Fibroblast of peridontal ligament (primary cell): ENCODE results near the gene PPM1M.

Experiments
- DNase-seq: peaks from one replicate; pipeline ENCODE4 v3.0.0-alpha.2; 2010; ENCODE audit errors: extremely low read depth

Gene PPM1M, protein sequence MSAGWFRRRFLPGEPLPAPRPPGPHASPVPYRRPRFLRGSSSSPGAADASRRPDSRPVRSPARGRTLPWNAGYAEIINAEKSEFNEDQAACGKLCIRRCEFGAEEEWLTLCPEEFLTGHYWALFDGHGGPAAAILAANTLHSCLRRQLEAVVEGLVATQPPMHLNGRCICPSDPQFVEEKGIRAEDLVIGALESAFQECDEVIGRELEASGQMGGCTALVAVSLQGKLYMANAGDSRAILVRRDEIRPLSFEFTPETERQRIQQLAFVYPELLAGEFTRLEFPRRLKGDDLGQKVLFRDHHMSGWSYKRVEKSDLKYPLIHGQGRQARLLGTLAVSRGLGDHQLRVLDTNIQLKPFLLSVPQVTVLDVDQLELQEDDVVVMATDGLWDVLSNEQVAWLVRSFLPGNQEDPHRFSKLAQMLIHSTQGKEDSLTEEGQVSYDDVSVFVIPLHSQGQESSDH

DNA sequence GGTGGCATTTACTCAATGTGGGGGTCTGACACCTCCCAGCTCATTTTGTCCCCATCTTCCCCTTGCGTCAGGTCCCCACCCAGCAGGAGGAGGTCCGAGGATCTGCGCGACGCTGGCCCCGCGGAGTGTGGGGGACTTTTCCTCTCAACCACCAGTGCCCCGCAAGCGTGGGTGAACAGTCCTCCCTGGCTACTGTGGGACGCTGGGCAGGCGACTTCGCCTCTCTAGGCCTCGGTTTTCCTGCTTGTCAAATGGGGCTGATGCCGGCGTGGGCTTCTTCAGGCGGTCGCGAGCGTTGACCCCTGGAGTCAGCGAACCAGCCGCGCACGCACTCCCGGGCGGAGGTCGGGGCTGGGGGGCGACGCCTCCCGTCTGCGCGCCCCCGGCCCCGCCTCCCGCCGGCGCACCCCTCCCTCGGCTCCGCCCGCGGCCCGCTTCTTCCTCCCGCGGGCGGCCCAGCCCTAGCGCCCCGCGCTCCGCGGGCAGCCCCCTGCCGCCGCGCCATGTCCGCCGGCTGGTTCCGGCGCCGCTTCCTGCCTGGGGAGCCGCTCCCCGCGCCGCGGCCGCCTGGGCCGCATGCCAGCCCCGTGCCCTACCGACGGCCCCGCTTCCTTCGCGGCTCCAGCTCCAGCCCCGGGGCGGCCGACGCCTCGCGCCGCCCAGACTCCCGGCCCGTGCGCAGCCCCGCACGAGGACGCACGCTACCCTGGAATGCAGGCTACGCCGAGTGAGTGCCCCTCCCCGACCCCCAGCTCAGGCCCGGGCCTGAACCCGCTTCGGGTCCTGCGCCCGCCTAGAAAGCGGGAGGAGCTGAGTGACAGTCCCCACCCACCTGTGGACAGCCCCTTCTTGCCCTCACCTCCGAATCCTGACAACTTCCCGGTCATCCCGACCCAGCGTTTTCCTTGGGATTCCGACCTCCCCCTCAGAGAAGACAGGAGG lies at the start of gene PPM1M:
TSS of gene PPM1M (plus strand) at position 438 of the 942 bp plus-strand sequence. CDS start at position 504, 66 bp downstream.
- DNase-seq = peak; percentile 30

DNA sequence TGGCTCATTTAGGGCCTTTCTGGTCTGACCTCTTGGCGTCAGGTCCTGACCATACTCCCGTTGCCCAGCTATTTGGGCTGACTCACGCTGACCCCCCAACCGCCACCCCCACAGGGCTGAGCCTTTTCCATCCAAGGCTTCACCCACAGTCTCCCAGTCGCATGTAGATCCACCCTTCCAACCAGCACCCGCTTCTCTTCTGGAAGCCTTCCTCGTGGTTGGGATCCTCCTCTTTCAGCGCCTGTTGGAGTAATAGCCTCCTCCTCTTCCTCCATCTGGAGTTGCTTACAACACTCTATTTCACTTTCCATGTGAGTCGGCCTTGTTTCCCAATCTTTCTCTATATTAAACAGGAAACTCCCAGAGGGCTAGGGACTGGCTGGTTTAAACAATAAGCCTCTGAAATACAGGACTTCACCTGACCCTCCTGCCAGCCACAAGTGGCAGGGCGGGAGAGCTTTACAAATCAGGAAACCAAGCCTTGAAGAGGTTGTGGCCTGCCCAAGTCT lies 49.7 kb upstream of the PPM1M start:
- peak; percentile 84 for DNase-seq

DNA sequence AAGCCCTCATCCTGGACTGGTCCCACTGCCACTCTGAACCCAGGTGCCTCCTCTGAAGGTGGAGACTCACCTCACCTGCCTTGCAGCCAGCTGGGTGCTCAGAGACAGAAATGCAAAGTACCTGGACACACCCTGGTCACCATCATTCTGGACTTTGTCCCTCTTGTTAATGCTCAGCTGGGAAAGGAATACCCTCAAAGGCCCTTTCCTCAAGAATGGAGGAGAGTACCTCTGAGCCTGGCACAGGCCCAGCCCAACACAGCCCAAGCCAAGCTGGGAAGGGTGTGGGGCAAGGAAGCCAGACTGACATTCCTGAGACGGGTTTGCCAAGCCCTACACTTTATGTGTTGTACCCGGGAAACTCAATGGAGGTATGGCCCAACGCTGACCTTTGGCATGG lies 48.6 kb upstream of the PPM1M start:
- no peak for DNase-seq

DNA sequence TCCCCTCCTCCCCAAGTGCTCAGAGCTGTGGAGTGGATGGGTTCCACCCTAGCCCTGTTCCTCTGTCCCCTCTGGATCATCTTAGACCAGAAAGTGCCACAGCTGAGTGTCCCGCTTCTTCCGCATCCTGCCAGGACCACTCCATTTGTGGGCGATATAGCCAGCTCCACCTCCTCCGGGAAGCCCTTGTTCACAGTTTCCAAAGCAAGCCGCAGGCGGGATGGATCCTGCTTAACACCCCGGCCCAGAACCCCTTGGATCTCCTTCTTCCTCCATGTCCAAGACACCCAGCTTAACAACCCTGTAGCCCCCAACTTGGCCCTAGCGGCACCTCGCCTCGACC lies 48.1 kb upstream of the PPM1M start:
- no peak for DNase-seq

DNA sequence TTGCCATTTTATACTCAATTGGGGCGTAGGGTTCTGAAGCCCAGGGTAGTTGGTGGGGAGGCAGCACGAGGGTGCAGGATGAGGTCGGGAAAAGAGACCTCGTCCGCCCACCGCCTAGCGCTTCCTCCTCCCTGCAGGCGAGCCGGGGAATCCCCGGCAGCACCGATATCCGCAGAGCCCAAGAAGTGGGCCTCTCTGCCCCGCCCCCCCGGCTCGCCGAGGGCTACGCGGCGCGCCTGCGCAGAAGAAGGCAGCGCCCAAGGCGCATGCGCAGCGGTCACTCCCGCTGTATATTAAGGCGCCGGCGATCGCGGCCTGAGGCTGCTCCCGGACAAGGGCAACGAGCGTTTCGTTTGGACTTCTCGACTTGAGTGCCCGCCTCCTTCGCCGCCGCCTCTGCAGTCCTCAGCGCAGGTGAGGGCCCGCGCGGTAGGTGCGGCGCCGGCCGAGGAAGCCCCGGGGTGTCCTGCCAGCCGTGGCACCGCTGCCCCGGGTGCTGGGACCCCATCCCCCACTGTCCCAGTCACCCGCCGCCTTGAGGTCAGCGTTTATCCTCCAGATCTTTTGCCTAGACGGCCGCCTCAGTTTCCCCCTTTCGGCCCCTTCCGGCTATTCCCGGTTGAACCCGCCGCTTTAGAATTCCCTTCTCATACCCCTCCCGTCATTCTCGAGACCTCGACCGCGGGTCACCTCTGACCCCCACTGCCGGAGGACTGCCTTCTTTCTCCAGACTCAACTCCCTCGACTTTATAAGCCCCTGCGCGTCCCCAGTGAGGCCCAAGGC lies 47.5 kb upstream of the PPM1M start, which contains the start of gene ALAS1:
TSS of gene ALAS1 (plus strand) at position 319 of the 784 bp plus-strand sequence. CDS start 1,082 bp downstream, outside the sequence.
- DNase-seq = peak; percentile 80

DNA sequence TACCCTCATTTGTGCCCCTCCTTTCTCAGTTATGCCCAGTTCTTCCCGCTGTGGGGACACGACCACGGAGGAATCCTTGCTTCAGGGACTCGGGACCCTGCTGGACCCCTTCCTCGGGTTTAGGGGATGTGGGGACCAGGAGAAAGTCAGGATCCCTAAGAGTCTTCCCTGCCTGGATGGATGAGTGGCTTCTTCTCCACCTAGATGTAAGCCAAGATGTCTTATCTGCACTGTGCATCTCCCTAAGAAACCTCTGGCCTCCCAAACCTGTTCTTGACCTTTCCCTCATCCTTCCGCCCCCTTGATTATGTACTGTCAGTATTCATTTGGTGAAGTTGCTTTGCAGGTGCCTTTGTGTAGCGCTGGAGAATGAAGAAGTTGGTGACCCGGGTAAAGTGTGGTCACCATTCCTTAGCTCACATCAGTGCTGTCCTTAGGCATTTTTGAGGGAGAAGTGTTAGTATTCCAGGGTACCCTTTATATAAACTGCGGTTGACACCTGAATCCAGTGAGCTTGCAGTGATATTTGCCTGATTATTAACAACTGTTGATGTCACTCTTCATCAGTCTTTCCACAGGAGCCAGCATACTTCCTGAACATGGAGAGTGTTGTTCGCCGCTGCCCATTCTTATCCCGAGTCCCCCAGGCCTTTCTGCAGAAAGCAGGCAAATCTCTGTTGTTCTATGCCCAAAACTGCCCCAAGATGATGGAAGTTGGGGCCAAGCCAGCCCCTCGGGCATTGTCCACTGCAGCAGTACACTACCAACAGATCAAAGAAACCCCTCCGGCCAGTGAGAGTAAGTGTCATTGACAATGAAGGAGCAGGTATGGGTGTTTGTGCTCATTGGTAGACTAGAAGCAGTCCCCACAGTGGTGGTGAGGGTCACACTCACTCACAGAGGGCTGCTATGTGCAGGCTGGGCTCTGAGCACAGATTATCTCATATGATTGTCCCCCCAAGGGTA lies 46.6 kb upstream of the PPM1M start:
- DNase-seq = no peak

DNA sequence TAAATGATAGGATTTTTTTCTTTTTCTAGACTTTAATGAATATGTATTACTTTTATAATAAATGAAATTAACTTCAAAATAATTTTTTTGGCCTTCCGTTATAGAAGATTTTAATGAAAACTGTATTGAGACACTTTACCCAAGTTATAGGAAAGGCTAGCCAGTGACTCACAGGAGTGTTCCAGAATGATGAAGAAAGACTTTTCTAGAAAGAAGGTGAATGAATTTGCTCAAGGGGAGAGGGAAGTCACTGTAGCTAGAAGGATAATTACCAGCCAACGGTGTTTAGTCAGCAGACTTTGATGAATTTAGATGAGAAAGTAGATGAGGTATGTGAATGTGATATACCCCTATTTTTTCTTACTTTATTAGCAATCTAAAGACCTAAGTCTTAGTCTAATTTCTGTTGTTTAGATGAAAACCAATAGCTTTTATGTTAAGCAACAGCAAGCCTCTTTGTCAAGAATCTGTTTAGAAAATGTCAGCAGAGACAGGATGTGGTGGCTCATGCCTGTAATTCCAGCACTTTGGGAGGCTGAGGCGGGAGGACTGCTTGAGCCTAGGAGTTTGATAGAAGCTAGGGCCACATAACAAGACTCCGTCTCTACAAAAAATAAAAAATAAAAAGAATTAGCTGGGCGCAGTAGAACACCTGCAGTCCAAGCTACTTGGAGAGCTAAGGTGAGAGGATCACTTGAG lies 44.4 kb upstream of the PPM1M start:
- no peak for DNase-seq

DNA sequence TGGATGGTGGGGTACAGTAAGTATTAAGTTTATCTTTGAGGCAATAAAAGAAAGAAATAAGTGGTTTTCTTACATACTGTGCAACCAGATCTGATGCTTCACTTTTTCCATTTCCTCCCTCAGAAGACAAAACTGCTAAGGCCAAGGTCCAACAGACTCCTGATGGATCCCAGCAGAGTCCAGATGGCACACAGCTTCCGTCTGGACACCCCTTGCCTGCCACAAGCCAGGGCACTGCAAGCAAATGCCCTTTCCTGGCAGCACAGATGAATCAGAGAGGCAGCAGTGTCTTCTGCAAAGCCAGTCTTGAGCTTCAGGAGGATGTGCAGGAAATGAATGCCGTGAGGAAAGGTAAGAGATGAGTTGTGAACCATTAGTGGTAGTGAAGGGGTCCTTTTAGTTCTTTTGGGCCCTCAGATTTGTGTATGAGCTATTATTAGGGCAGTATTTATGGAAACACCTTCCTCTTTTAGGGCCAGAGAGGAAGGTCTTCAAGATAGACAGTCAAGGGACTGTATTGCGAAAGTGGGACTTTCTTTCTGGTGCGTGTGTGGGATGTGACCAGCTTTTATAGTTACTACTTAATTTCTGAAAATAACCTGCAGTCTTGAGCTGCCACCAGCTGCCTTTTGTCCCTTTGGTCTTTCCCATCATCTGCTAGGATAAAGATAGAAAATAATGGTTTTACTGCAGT lies 43.0 kb upstream of the PPM1M start:
- no peak for DNase-seq

DNA sequence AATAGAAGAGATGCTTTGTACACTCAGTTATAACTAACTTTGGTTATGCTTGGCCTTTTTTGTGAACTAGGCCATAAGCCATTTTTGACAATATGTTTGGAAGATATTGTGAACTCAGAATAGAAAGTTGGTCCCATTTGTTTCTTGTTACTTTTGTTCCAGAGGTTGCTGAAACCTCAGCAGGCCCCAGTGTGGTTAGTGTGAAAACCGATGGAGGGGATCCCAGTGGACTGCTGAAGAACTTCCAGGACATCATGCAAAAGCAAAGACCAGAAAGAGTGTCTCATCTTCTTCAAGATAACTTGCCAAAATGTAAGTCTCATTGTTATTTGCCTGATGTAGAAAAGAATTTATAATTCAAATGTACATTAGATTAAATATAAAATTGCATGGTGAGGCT lies 41.9 kb upstream of the PPM1M start:
- DNase-seq = no peak

DNA sequence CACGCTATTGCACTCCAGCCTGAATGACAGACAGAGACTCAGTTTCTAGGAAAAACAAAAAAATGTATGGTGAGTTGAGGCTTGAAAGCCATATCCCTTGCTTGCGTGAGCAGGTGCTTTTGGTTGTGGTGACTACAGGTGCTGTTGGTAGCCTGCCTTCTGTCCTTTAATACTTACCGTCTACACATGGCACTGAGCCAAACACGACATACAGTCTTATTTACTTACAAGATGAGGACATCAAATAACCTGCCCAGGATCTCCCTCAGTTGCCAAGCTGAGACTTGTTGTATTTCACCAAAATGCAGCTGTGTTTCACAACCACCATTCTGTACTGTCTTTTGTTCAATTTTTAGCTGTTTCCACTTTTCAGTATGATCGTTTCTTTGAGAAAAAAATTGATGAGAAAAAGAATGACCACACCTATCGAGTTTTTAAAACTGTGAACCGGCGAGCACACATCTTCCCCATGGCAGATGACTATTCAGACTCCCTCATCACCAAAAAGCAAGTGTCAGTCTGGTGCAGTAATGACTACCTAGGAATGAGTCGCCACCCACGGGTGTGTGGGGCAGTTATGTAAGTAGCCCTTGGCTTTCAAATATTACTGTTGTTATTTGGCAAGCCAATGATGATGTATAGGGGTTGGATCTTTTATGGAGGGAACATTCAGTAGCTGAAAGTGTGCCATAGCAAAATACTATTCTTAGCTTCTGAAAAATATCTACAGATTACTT lies 41.1 kb upstream of the PPM1M start:
- DNase-seq = no peak

DNA sequence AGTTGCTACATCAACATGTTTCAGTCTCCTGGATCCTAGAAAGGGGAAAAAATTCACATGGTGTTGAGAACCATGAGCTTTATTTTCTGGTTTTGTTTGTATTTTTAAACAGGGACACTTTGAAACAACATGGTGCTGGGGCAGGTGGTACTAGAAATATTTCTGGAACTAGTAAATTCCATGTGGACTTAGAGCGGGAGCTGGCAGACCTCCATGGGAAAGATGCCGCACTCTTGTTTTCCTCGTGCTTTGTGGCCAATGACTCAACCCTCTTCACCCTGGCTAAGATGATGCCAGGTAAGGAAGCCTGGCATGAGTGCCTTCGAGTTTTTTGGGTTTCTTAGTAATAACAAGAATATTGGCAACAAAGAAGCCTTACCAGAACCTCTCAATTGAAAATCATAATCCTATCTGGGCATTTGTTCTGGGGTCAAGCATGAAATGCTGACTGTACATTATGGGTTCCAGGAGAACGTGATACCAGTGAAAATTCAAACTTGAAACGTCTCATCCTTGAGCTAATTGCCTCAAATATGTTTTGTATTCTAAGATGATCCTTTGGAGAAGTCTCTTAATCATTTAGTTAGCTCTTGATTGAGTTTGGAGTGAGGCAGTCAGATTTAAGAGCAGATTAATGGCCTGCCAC lies 39.7 kb upstream of the PPM1M start:
- no peak for DNase-seq

DNA sequence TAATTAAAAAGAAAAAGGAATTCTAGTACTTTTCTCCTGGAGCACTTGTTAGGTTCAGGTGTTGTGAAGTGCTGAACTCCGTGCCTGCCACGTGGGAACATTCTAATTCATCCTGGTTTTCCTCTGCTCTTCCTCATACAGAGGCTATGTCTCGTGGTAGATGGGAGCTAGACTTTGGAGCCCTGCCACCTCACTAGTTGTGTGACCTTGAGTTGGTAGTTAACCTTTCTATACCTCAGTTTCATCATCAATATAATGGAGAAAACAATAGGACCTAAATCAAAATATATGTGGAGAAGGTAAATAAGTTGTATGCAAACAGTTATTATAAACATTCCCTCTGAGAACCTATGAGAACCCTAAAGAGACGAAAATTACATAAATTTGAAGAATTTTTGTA lies 37.0 kb upstream of the PPM1M start:
- no peak for DNase-seq

DNA sequence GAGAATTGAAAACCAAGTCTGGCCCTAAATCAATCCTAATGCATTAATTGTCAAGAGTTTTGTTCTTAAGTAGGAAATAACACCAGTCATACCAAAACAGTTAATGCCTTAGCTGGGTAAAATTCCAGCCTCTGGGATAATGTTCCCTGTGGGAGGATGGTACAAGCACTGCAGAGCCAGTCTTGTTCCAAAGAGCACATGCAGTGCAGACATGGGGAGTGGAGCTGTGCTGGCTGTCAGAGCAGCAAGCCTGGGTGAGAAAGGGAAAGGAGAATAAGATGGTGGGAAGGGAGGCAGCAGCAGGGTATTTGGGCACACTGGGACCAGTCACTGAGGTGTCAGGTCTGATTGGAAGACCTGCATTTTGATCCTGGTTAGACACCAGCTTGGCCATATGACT lies 35.5 kb upstream of the PPM1M start:
- DNase-seq = no peak

DNA sequence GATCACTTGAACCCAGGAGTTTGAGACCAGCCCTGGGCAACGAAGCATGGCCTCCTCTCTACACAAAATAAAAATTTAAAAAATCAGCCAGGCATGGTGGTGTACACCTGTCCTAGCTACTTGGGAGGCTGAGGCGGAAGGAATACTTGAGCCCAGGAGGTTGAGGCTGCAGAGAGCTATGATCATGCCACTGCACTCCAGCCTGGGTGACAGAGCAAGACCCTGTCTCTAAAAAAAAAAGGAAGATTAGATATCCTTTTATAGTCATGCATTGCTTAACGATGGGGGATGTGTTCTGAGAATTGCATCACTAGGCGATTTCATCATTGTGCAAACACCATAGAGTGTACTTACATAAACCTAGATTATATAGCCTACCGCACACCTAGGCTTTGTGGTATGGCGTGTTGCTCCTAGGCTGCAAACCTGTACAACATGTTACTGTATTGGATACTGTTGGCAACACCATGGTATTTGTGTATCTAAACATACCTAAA lies 35.0 kb upstream of the PPM1M start:
- peak; percentile 38 for DNase-seq

DNA sequence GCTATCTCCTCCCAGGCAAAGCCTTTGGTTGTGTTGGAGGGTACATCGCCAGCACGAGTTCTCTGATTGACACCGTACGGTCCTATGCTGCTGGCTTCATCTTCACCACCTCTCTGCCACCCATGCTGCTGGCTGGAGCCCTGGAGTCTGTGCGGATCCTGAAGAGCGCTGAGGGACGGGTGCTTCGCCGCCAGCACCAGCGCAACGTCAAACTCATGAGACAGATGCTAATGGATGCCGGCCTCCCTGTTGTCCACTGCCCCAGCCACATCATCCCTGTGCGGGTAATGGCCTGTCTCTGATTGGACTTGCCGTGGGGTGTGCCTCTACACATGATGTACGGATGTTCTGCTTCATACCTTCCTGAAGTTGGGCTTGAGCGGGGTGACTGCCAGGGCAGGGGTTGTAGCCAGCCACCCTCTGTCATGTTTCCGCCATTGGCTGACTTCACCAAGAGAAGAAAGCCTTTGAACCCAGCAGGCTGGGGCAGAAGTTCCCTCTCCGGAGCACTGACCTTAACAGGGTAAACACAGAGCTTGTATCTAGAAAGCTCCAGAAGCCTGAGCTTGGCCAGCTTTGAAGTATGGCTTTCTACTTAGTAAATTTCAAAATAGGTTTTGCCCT lies 34.2 kb upstream of the PPM1M start:
- DNase-seq = no peak

DNA sequence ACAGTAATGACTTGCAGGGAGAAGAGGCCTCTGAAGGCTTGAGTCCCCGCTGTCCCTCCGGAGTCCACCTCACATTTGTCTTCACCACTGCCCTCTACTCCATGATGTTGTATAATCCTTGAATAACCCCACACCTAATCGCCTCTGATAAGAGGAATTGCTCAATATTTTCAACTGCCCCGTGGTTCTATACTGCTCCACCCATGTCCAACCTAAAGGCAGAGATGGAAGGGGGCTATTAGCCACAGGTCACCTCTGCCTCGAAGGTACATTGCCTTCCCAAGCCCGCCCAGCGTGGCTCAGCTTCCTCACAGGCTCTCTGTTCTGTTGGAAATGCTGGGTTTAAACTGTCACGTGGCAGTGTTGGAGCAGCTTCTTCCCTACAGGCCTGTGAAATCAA lies 32.6 kb upstream of the PPM1M start:
- no peak for DNase-seq

DNA sequence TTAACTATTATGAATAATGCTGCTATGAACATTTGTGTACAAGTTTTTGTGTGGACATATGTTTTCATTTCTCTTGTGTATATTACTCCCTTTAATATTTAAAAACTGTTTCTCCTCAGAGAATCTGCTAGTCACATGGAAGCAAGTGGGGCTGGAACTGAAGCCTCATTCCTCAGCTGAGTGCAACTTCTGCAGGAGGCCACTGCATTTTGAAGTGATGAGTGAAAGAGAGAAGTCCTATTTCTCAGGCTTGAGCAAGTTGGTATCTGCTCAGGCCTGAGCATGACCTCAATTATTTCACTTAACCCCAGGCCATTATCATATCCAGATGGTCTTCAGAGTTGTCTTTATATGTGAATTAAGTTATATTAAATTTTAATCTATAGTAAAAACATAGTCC lies 31.7 kb upstream of the PPM1M start:
- DNase-seq = peak; percentile 70
